ENCODE results near the gene HSPBP1. TPM values are rescaled to one million over a fixed set of nuclear protein-coding genes. Genes with fewer than 3 reads are reported as not detected.

HSPBP1 gene
- total RNA-seq, 1 donor from 2014 or later: 27.5 TPM

- DNase-seq: no peak
These were observed 25.1 kb upstream of the HSPBP1 start for GRCh38 chr19:55304980-55305379.

- peak; percentile 47 for DNase-seq
These were observed 24.5 kb upstream of the HSPBP1 start for GRCh38 chr19:55304279-55304978.

GRCh38 chr19:55303477-55303876 lies 23.6 kb upstream of the HSPBP1 start:
- no peak for DNase-seq

GRCh38 chr19:55302318-55302703 lies 22.4 kb upstream of the HSPBP1 start:
- DNase-seq: no peak

- peak; percentile 94 for DNase-seq
These were observed 21.8 kb upstream of the HSPBP1 start for GRCh38 chr19:55301459-55302317.

GRCh38 chr19:55300886-55301458 lies 21.1 kb upstream of the HSPBP1 start:
- DNase-seq: no peak

GRCh38 chr19:55299991-55300390 lies 20.1 kb upstream of the HSPBP1 start:
- no peak for DNase-seq

GRCh38 chr19:55297267-55297666 lies 17.4 kb upstream of the HSPBP1 start:
- DNase-seq: no peak

- no peak for DNase-seq
These were observed 9.3 kb upstream of the HSPBP1 start for GRCh38 chr19:55289117-55289796.

GRCh38 chr19:55287361-55288079 lies 7.6 kb upstream of the HSPBP1 start:
- DNase-seq: no peak

GRCh38 chr19:55285229-55285890 lies 5.5 kb upstream of the HSPBP1 start:
- DNase-seq: no peak

- no peak for DNase-seq
These were observed 4.6 kb upstream of the HSPBP1 start for GRCh38 chr19:55284405-55285058.

GRCh38 chr19:55283548-55284377 lies 3.9 kb upstream of the HSPBP1 start, which contains the start of gene BRSK1:
Gene BRSK1, plus strand, starts transcription at chr19:55283997. Its CDS starts 446 bp downstream, at chr19:55284443.
- peak; percentile 87 for DNase-seq

- no peak for DNase-seq
These were observed 570 bp downstream of the HSPBP1 start for GRCh38 chr19:55279340-55279739.

GRCh38 chr19:55278391-55279135 lies 1.3 kb downstream of the HSPBP1 start:
- no peak for DNase-seq

GRCh38 chr19:55277494-55277893 lies 2.4 kb downstream of the HSPBP1 start:
- DNase-seq: no peak

- no peak for DNase-seq
These were observed 3.0 kb downstream of the HSPBP1 start for GRCh38 chr19:55276720-55277430.

Data from tongue (tissue), 2 donors.